ENCODE measurements around the gene WASF3.
"Not testable (repeated sequence)": the region's sequence is repeated elsewhere in the genome, so short reads cannot be mapped to it uniquely, and the experiment has no call there.

Gene WASF3

DNA sequence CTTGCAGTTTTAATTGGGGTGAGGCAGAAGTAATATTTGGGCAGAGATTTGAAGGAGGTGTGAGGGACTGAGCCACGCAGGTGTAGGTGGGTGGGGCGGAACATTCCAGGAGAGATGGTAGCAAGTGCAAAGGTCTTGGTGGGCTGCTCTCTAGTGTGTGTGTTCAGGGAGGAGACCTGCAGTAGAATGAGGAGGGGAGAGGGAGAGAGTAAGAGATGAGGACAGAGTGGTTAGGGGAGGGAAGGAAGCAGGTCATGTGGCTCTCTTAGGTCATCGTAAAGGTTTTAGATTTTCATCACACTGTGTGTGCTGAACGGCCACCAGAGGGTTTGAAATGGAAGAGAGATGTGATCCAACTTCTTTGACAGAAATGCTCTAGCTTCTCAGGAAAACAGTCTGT, 33.5 kb downstream of the WASF3 start:
- DNase-seq = no peak

DNA sequence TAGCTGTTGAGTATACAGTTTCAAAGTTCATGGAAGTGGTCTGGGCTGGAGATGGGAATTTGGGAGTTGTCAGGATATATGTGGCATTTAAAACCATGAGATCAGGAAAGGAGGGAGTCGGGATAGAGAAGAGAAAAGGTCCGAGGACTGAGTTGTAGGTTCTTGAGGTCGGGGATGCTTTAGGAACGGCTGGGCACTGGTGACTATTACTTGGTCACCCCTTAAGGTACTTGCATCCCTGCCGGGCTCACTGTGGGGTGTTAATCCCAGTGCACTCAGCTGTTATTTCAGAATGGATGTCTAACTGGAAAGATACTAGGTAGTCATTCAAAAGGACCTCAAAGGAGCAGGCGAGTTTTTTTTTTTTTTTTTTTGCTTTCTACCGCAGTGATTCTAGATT, 34.2 kb downstream of the WASF3 start:
- no peak for DNase-seq

DNA sequence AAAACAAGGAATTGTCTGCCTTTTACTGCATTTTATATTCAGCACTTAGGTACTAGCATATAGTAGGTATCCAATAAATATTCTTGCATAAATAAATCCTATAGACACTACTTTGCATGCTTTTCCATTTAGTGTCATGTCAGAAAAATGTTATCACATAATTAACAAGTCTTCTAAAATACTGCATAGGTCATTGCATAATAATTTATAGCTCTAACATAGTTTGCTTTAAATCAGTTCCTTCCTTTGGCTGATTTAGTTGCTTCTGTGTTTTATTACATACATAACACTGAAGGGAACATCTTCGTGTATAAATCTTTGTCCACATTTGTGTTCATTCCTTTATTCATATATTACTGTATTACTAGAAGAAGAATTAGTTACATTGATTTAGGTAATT, 36.2 kb downstream of the WASF3 start:
- no peak for DNase-seq

DNA sequence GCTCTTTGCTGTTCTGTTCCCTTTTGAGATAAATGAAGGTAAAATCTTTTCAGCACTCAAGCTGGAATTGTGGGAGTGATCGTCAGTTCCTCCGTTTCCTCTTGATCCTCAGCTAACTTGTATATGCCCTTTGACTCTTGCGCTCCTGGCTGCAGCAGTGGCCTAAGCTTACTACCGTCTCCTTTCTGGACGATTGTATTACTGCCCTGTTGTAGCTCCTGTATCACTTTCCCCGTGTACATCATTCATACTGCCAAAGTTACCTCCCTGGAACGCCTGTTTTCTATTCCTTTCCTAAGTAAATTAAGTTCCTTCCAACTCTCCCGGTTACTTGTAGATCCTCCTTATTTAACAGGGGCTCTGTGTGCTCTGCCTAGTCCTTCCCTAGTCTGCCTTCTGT, 36.9 kb downstream of the WASF3 start:
- DNase-seq = no peak

DNA sequence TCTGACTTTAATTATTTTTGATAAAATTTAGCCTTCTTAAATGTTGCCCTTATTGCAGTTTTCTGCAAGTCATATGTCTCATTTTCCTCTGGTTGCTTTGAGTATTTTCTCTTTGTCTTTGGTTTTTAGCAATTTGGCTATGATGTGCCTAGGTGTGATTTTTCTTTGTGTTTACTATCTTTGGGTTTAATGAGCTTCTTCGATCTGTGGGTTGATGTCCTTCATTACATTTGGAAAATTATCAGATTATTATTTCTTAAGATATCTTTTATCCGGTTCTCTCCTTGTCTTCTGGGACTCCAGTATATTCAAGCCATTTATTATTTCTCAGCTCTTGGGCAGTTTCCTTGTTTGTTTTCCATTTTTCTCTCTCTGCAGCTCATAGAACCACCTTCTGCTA, 39.0 kb downstream of the WASF3 start:
- no peak for DNase-seq

DNA sequence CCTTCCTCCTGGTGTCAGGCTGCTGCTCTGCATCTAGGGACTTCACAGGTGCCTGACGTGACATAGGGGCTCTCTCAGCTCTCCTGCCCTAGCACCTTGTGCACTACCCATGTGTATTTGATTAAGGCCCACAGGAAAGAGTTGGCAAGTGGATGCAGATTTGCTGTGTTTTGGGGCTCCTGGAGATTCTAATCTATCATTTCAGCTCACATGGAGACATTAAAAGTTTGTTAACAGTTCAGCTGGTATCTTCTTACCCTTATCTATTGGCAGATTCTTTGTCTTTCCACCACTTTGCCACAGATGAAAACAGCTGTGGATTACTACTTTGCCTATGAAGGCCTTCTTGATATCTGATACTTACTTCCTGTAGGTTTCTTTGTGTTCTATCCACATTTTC, 41.9 kb downstream of the WASF3 start:
- no peak for DNase-seq

DNA sequence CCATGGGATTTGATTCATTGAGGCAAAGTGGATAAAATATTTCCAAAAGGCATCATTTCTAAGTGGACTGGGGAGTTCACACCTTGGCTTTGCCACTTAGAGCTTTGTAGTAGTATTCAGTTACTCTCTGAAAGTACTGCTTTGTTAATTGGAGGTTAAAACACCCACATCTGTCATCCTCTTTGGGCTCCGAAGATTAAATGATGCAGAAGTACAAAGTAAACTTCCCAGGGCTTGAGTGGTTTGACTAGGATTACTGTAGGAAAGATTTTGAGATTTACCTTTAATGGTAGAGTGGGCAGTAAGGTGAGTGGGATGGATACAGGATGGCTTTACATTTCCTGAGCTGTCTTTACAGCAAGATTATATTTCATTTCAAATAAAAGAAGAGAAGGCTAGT, 42.4 kb downstream of the WASF3 start:
- DNase-seq = no peak

DNA sequence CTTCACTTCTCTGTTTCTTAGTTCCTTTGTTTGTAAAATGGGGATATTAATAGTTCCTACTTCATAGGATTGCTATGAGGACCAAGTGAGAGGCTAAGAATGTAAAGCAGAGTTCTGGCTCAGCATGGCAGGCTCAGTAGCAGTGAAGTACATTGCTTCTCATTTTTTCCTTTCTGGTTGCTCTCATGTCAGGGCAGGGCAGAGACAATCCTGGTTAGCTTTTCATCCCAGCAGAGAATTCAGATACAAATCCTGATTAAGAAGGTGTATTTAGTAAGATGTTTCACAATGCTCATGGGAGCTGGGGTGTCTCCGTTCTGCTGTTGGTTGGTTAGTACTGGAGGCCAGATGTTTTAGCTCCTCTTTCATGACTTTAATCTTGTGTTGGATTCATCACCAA, 42.9 kb downstream of the WASF3 start:
- no peak for DNase-seq

DNA sequence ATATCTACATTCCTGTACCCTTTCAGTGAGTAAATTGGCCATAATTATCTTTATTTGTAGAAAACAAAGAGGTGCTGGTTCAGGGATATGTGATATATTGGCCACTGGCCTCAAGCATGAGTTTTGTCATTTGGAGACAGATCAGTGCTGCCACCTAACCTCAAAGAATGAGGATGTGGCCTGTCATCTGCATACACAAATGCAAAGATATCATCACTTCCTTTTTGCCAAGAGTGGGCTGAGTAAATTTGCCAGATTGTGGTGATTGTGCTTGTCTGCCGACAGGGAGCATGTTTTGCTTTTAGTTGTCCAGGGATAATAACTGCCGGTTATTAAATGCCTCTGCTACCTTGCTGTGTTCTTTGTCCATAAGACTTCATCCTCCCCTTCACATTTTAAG, 44.2 kb downstream of the WASF3 start:
- DNase-seq = no peak

DNA sequence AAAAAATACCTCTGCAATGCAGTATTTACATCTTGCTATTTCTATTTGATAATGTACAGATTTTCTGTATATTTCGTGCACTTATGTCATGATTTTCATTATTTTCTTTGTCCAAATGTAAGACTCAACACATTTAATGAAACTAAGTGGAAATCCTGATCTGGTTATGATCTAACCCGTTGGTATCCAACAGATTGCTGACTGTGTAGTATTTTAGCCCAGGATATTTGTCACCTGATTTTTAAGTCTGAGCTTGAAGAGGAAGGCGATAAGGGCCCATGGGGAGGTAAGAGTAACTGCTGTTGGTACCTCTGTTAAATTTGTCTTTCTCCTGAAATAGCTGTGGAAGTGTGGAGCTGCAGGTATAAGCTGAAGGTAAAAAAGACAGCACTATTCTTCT, 45.3 kb downstream of the WASF3 start:
- no peak for DNase-seq

DNA sequence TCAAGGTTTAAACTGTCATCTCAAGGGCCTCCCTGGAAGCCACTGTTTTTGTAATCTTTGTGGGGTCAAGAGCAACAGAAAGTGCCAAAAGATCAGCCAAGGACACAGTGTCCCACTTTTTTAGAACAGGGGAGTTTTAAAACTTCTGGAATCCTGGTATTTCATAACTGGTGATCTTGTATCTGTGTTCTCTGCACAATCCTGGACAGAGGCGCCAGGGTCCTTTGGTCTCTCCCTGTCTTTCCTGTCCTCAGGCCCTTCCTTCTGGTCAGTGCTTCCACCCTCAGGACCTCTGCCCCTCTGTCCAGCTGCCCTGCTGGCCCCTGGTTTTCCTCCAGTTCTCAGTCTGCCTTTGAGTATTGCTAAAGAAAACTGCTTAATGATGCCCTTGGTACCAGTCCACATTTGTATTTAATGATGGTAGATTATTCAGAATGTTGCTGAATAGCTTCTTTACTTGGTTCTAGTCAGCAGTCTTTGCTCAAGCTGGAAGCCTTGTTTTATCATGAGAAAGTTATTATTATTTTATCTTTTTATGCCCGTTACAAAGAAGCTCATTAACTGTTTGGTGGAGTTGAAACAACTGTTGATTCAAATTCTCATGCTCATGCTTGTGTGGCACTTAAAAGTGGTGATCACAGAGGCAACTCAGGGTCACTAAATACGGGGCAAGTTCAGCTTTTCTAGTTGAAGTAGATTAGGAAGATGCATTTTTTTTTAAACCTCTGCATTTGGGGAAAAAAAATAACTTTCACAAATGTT, 47.5 kb downstream of the WASF3 start:
- no peak for DNase-seq

DNA sequence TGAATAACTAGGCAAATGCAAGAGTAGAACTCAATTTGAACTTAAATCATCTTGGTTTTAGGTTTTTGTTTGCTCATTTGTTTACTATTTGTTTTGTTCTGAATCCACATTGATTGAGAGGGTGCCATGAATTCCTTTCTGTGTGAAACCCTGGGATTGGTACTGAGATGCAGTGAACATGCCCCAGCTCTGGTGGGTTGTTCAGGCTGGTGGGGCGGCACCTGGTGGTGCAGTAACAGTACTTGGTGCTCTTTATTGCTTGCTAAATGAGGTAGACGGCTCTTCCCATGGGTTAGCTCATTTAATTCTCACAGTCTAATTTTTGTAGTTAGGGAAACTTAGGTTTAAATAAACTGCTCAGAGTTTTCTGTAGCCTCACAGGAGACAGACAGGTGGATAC, 48.4 kb downstream of the WASF3 start:
- no peak for DNase-seq

DNA sequence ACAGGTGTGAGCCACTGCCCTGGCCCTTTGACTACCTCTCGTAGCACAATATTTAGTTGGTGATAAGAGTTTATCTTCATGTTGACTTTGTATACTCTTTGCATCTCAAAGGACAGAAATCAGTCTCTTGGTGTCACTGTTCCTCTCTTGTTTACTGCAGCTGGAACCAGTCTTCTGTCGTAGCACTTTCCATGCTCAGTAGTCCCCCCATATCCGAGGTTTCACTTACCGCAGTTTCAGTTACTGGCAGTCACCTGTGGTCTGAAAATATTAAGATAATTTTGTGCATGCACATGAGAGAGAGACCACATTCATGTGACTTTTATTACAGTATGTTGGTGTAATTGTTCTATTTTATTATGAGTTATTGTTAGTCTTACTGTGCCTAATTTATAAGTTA, 49.1 kb downstream of the WASF3 start:
- DNase-seq = no peak

DNA sequence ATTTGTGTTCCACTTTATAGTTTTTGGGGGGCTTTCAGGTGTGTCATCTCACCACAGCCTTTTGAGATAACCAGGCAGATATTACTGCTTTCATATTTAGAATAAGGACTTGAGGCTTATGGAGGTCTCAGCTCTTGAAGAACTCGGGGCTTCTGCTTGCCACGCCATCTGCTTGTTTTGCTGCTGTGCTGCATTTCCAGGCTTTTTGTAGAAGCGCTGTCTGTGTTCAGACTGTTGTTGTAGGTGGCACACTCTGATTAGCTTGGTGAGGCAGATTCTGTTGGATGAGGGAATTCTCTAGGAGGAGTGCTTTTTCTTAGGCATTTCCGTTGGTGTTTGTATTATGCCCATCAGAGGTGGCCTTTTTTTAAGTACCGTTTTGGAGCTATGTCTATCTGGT, 57.2 kb downstream of the WASF3 start:
- DNase-seq = no peak

DNA sequence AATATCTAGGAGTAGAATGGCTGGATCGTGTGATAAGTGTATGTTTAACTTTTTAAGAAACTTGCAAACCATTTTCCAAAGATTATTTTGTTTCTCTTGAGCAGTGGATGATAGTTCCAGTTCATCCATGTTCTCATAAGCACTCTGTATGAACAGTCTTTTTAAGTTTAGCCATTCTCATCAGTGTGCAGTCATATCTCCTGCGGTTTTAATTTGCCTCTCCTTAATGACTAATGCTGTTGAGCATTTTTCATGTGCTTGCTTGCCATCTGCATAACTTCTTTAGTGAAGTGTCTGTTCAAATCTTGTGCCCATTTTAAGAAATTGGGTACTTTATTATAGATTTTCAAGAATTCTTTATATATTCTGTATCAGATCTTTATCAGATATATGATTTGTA, 58.6 kb downstream of the WASF3 start:
- no peak for DNase-seq

DNA sequence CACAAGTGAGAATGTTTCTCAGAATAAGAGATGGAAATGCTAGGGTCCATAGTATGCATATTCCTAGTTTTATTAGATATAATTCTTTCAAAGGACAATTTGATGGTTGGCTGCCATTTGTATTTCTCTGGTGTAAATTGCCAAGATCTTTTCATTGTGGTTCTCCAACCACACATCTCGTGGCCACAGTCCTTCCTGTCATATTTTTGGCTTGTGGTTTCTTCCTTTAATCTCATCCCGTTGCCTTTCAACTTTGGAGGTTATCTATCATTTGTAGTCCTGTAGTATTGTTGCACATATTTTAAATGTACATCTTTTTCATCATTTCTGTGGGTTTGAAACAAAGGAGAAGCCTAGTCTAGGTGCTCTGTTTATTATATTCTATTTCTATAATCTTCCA, 61.2 kb downstream of the WASF3 start:
- no peak for DNase-seq

DNA sequence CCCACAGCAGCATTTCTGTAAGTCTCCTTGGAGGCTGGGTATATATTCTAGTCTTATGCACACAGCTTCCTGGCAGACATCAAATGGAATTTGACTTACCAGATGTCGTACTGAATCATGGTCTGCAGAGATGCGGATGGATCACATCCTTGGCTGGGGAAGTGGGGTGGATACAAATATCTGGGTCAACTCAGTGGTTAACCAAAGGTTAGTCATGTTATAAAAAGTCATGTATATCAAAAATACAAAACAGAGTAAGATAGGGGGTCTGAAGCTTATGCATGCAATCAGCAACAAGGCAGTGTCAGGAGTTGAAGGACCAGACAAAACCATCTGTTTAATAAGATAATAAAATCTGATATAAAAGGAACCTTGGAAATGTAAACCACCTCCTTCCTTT, 61.9 kb downstream of the WASF3 start:
- DNase-seq = no peak

DNA sequence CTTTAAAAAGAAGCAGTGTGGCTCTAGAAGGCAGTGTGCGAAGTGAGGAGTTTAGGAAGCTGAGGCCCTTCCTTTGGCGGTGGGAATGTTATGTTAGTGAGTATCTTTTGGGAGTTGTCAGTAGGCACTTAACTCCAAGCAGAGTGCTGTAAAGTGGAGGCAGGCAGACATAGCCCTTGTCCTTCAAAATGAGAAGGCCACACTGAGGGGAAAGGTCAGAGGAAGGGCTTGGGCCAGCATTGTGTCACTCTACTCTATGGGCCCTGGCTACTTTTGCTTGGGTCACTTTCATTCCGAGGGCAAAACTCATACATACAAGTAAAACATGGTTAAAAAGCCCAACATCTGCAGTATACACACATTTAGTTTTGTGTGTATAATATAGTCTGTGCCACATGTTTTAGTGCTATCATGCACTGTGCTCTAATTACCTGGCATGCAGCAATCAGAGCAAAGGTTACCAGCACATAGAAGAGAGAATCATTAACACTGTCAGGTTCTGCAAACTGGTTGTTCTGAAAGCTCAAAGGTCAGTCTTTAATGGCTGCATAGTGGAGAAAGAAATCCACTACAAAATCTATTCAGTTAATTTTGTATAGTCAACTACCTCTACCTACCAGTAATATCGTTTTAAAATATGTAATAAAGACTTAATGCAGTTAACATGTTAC, 64.4 kb downstream of the WASF3 start:
- DNase-seq = no peak

DNA sequence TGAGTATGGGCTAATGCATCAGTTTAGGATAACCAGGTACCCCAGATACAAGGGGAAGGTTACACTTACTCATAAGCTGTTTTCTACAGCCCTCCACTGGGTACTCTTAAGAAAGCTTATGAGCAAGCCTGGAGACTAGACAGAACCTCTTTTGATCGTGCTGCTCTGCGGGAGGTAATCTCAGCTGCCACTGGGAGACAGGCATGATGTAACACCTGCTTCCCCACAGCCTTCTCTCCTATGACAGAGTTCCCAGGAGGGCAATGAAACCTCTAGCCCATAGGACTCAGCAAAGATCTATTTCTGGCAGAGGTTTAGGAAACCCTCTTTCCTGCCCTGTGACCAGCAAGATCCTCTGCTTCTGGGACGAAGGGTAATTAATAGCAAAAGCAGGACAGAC, 65.6 kb downstream of the WASF3 start:
- DNase-seq = no peak

DNA sequence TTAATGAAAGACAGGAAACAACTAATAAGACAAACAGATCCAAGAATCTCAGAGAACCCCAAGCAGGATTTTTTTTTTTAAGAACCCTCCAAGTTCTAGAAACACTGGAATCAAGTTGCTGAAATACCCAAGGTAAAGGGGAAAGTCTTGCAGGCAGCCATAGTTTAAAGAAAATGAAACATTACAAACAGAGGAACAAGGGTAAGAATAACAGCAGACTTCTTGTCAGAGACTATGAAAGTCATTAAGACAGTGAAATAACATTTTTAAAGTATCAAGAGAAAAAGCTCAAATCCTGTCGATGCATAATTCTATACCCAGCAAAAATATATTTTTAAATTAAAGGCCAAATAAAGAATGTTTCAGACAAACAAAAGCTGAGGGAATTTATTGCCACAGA, 67.1 kb downstream of the WASF3 start:
- no peak for DNase-seq

DNA sequence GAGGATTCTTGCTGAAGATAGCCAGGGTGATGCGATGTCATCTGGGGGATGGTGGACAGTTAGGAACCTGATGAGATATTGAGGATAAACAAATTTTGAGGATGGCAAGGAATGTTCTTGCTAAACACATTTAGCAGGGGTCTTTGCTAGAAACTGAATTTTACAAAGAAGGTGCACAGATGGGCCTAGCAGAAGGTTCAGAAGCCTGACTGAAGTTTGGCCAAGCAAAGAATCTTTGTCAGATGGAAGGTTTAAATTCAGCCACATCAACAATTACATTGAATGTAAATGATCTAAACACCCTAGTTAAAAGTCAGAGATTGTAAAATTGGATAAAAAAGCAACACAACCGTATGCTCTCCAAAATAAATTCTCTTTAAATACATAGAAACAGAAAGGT, 68.8 kb downstream of the WASF3 start:
- DNase-seq = no peak

DNA sequence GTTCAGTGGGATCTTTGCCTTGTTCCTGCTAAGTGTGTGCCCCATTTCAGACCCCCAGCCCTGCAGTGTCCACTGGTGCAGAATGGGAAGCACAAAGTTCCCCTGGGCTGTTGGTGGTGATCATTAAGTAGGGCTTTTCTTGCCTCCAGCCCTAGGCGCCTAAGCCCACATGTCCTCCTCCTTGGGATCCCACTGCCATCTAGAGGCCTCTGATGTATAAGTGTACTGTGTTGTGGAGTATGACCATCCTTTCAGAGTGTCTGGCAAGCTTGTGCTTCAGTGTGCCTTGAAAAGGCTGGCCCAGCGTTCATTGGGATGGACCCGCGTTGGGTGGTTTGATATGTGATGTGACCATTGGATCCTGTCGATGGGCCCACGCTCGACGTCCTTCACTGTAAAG, 71.2 kb downstream of the WASF3 start:
- no peak for DNase-seq

DNA sequence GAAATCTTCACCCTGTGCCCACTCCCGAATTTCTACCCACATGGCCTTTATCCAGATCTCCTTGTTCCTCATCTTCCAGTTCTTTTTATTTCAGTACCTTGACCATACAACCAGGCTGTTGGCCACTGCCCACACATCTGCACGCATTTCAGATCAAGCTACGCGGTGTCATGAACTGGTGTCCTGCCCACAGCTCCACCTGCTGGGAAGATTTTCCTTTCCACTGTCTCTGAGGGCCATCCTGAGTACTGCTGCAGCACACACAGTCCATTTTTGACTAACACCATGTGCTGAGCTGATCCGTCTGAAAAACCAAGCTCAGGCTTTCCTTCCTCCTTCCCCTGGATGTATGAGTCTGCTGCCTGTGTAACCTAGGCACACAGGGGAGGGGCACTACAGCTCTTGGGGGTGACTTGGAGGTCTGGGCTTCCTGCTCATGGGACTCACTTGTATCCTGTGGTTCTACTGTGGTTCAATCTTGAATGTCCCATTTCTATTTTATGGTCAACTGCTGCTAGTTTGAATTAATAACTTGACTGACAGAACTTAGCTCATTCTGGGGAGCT, 71.9 kb downstream of the WASF3 start:
- DNase-seq = no peak

DNA sequence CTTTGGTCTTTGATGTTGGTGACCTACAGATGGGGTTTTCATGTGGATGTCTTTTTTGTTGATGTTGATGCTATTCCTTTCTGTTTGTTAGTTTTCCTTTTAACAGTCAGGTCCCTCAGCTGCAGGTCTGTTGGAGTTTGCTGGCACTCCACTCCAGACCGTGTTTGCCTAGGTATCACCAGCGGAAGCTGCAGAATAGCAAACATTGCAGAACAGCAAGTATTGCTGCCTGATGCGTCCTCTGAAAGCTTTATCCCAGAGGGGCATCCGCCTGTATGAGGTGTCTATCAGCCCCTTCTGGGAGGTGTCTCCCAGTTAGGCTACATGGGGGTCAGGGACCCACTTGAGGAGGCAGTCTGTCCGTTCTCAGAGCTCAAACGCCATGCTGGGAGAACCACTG, 78.2 kb downstream of the WASF3 start:
- DNase-seq = not testable (repeated sequence)

DNA sequence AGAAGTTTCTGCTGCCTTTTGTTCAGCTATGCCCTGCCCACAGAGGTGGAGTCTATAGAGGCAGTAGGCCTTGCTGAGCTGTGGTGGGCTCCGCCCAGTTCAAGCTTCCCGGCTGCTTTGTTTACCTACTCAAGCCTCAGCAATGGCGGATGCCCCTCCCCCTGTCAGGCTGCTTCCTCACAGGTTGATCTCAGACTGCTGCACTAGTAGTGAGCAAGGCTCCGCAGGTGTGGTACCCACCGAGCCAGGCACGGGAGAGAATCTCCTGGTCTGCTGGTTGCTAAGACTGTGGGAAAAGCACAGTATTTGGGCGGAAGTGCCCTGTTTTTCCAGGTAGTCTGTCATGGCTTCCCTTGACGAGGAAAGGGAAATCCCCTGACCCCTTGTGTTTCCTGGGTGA, 78.6 kb downstream of the WASF3 start:
- DNase-seq = not testable (repeated sequence)

Data from activated CD4-positive, alpha-beta T cell treated with anti-CD3 and anti-CD28 coated beads, Interleukin-2, amount 50 U/mL, for 1 hour (primary cell).